GM11168 (cell line): ENCODE results near the gene TXNL1.

Experiments used
- in situ Hi-C: fragments of 300-500 bp; cut with MboI; formaldehyde crosslinking; loops from one replicate; pipeline ENCODE4 v1.12.0; 2022; ENCODE audit warnings: low sequenced_read_pairs; ENCODE audit not compliant: unreplicated experiment

Gene TXNL1

DNA sequence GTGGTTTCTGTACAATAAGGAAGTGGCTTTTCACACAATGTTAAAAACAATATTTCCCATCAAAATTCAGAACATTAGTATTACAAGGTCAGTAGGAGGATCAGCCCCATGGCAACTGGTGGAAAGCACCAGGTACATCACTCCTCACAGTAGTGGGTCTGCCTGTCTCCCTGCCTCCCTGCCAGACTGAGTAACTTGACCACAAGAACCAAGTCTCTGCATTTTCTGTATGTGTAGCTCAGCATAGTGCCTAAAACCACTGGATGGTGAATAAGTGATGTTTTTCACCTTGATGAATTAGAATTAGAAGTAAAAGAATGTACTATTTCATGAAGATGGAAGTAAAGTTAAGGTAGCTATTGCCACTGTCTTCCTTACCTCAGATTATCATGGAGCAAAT lies 8.7 kb upstream of the TXNL1 start:
- in situ Hi-C loops: no loop called here

DNA sequence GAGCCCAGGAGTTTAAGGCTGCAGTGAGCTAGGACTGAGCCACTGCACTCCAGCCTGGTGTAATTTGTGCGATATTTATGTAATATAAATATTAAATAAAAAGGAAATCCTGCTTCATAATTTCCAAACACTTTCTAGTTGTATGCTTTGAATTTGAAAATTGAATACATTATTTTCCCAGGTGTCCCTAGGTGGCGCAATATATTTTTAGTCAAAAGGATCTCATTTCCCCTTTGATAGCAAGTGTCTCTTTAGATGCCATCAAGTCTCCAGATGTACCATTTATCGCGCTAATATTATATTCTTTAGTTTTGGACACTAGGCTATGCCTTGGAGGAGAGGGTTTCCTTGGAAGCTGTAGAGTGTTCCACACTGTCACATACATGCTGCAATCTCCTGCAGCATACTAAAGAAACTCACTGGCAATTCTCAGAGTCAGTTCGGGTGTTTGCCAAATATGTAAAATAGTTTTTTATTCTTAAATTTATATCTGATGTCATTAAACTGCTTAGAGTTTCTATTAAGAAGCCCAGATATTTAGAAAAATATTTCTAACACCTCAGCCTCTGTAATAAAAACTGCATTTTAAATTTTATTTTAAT lies 7.1 kb upstream of the TXNL1 start:
- in situ Hi-C loops: no loop called here

DNA sequence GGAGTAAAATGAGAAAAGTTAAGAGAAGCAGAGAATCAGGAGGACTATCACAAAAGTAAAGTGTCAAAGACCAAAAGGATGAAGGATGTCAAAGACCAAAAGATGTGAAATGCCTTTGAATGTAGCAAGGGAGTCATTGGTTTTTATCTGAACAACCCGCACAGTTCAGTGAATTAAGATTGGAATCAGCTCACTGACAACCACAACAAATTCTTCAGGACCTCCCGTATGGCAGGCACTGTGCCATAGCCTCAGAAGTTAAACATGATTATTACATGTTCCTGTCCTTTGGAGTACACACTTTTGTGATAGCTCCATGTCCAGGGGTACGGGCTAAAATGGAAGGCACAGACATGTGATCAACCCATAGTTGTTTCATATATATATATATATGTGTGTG lies 5.0 kb upstream of the TXNL1 start:
- in situ Hi-C loops: no loop called here

DNA sequence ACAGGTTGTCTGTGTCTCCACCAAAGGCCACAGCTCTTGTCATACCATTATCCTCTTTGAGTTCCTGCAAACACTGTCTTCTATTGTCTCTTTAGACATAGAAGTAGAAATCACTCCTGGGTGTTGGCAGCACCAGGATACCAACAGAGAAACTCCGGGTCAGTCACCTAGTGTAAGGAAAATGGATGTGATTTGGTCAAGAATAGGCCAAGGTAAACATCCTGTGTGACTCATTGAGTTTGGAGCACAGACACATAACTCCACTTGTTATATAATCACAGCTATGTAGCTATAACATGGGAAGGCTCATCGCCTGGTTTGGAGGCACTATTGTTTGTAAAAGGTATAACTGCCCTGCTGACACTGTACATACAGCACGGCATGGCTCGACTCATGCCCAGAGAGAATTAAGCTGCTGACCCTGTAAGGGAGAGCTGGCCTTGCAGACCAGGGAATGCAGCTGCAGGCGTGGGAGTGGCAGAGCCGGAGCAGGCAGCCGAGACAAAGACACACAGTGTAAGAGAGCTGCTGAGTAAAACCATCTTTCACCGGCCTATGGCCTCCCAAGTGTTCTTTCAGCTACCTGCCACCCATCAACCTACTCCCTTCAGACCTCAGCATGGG lies 3.4 kb upstream of the TXNL1 start:
- in situ Hi-C loops: no loop called here

DNA sequence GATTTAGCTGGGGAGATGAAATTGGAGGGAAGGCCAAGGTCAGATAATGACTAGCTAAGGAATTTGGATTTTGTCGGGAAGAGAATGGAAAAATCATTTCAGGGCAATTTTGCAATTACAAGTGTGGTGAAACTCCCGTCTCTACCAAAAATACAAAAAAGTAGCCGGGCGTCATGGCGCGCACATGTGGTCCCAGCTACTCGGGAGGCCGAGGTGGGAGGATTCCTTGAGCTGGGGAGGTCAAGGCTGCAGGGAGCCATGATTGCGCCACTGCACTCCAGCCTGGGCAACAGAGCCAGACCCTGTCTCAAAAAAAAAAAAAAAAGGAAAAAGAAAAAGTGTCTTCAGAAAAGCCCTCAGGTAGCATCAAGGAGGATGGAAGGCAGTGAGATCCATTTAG lies 1.2 kb upstream of the TXNL1 start:
- in situ Hi-C loops: no loop called here

DNA sequence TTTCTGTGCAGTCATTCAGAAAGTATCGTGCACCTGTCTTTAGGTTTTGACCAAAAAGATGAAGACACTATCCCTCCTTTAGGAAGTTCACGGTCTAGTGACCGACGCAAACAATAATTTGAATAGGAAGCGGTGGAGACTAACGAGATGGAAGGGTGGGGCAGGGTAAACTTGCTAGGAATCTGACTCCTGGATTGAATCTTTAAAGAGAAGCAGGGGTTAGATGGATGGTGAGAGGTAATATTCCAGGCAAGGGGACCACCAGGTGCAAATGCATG lies 651 bp upstream of the TXNL1 start:
- in situ Hi-C loops: no loop called here

DNA sequence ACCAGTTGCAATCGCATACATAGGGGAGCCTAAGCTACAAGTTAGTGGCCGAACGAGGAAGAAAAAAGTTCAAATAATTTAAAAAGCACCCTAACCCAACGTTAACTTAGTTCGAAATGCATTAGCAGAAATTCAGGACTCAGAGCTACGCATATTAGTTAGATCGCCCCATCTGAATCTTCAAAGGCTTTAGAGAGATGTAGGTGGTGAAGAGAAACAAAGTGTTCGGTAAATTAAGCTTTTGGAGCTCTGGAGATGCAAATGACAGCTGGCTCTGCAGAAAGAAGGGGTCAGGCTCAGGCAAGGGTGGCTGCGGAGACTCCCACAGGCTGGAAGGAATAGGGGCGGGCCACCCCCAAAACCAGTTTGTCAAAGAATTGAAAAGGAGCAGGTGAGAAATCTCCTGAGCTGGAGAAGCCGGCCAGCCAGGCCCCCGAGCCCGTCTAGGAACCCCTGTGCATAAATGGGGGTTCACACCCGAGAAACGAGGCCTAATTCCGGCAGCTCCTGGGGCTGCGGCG lies 621 bp downstream of the TXNL1 start:
- in situ Hi-C loops: no loop called here

DNA sequence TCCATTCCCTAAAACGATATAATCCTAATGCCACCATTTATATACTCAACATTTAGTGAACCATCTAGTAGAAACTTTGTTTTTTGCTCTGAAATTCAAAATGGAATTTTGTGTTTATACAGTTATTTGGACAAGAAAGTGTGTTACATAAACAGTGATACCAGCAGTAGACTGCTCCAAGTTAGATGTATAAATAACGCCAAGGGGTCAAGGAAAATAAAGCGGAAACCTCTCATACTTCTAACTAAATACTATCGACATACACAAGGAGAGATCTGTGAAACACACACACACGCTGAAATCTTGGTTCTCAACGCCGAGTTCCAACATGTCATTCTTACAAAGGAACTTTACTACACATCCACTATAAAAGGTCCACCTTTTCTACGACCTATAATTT lies 1.2 kb downstream of the TXNL1 start:
- in situ Hi-C loops: no loop called here

DNA sequence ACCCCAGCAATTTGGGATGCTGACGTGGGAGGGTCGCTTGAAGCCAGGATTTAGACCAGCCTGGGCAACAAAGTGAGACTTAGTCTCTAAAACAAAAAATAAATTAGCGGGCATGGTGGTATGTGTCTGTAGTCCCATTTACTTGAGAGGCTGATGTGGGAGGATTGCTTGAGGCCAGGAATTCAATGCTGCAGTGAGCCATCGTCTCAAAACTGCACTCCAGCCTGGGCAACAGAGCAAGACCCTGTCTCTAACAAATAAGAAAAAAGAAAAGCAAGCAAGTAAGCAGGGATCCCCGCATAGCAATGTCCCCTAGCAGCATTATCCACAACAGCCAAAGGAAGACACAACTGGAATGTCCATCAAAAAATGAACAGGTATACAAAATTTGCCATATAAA lies 3.4 kb downstream of the TXNL1 start:
- in situ Hi-C loops: no loop called here

DNA sequence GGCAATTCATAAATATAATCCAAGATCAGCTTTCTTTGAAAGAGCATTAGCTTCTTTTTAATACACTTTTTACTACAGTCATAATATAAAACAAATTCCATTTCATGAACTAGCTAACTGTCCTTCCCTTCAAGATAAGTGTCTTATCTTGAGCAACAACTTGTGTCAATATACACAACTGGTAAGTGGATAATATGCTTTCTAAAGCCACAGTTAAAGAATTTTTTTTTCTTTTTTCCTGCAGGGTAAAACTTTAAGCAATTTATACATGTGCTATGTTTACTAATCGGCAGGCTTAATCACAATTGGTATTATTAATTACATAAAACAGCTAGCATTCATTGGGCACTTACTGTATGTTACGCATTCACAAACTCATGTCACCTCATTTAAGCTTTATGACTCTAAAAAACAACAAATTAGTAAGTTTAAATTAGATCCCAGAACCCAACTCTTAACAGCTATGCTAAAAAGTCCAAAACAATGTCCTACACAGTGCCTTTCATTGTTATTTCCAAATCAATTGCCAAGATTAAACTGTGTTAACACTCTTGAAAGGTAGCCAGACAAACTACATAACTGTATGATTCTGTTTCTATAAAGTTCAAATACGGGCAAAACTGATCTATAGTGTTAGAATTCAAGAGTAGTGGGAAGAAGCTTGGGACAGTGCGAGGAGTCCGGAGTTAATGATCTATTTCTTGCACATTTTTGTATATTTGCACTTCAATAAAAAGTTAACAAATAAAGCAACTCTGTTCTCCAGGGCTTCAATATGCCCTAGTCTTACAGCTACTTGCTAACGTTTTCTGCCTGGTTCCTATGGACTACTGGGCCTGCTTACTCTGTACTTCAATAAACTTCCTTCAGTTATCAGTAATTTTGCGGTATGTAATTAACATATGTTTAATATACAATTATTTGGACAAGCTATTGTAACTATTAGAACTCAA lies 6.0 kb downstream of the TXNL1 start:
- in situ Hi-C loops: no loop called here

DNA sequence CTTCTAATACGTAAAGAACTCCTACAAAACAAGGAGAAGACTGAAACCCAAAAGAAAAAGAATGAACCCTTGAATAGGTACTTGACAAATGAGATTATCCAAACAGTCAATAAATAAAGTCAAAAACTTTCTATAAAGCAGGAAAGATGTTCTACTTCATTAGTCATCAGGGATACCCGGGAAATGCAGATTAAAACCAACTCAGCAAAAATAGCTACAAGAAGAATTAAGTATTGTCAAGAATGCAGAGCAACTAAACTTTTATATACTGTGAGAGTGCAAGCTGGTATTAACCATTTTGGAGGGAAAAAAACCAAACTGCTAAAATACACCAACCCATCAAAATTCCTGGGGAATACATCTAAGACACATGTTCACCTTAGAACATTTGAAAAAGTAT lies 10.4 kb downstream of the TXNL1 start:
- in situ Hi-C loops: no loop called here

DNA sequence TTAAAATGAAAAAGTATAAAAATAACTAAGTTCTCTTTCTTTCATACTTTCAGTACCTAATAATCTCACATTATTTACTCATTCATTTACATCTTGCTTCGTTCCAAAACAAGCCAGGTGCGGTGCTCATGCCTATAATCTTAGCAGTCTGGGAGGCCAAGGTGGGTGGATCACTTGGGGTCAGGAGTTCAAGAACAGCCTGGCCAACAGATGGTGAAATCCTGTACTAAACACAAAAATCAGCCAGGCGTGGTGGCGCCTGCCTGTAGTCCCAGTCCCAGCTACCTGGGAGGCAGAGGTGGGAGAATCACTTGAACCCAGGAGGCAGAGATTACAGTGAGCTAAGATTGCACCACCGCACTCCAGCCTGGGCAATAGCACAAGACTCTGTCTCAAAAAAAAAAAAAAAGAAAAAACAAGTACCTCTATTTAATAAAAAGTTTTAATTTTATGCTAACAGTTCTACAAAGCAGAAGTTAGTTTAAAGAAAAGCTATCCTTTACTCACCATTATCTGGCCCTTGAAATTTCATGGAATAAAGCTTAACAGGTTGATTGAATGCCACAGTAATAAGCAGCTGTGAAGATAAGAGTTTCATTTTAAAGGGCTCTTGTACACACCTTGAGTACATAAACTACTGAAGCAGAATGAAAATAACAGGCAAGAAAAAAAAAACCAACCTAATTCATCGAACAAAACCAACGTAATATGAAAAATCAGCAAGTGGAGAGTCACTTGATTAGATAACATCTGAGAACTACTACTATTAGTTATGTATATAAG lies 22.5 kb downstream of the TXNL1 start:
- in situ Hi-C loops: no loop called here

DNA sequence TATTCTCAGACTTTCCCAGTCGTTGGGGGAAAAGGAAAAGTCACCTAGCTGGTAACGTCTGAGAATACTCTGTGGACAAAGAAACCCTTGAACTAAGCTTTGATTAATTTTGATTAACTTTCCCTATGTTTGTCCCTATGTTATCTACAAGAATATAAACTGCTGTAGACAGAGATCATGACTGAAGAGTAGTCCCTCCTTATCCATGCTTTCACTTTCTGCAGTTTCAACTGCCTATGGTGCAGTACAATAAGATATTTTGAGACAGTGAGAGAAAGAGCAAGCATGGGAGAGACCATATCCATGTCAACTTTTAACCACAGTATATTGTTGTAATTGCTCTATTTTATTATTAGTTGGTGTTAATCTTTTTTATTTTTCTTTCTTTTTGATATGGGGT lies 31.8 kb downstream of the TXNL1 start:
- in situ Hi-C loops: no loop called here

DNA sequence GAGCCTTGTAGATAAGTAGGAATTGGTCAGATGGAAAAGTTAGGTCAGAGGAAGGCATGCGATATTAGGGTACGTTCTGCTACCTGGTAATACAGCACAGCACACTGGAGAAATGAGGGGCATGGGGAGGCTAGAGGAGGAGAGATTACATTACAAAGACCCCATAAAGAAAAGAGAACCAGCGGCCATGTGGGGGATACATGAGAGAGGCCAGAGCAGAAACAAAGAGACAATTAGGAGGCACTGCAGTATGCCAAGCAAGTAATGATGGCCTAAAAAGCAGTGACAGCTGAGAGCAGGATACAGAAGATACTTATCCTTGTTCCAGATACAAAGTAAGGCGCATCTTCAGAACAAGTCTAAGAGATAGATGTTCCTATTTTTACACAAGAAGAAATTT lies 40.0 kb downstream of the TXNL1 start:
- in situ Hi-C loops: no loop called here

DNA sequence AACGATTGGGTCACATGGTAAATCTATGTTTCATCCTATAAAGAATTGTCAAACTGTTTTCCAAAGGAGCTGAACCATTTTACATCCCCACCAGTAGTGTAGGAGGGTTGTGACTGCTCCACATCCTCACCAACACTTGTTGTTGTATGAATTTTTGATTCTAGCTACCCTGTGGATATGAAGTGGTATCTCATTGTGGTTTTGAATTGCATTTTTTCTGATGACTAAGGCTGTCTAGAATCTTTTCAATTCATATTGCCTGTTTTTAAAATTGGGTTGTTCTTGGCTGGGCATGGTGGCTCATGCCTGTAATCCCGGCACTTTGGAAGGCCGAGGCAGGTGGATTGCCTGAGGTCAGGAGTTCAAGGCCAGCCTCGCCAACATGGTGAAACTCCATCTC lies 44.5 kb downstream of the TXNL1 start:
- in situ Hi-C loops: no loop called here

DNA sequence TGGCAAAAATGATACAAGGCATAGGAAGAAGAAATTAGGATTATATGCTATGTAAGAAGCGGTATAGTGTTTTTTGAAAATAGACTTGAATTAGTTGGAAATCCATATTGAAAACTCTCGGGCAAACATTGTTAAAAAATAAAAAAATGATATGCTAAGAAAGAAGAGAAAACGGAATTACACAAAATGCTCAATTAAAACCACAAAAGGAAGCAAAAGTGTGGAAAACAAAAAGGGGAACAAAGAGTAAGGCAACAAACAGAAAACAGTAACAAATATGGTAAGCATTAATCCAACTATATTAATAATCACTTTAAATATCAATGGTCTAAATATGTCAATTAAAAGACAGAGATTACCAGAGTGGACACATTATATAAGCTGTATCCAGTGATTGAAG lies 58.4 kb downstream of the TXNL1 start:
- in situ Hi-C loops: no loop called here

DNA sequence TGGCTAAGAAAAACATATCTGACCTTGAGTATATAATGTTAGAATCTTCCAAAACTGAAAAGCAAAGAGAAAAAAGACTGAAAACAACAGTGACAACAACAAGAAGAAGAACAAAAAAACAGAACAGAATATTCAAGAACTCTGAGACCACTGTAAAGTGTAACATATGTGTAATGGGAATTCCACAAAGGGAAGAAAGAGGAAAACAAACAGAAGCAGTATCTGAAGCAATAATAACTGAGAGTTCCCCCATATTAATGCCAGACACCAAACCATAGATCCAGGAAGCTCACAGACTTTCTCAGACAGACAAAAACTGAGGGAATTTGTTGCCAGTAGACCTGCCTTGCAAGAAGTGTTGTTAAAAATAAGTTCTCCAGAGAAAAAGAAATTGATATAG lies 58.9 kb downstream of the TXNL1 start:
- in situ Hi-C loops: no loop called here

DNA sequence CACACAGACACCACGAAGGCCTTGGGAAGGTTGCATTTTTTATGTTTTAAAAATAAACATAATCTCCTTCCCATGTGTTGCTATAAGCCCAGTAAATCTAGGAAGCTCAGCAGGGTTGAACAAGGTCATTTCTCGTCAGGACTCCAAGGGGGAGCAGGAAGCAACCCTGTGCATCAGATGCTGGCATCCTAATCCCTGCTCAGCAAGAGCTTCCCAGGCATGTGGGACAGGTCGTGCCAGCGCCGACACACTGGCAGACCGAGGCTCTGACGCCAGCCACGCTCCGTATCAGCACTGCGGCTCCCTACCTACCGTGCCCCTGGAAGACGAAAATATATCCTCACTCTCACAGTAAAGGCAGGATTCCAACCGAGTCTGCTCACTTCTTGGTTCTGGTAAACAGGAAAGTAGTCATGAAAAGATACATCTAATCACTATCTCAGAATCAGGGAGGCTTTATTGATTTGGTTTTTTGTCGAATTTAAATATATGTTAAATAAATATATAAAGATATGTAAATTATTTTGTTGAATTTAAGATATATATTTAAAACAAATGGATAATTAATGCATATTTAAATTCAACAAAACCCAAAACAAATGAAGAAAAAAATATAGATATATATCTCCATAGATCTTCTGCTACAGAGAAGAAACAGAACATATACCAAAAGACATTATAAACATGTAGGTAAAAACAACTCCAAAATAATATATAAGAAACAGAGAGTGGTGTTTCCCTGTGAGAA lies 61.4 kb downstream of the TXNL1 start:
- in situ Hi-C loops: no loop called here

DNA sequence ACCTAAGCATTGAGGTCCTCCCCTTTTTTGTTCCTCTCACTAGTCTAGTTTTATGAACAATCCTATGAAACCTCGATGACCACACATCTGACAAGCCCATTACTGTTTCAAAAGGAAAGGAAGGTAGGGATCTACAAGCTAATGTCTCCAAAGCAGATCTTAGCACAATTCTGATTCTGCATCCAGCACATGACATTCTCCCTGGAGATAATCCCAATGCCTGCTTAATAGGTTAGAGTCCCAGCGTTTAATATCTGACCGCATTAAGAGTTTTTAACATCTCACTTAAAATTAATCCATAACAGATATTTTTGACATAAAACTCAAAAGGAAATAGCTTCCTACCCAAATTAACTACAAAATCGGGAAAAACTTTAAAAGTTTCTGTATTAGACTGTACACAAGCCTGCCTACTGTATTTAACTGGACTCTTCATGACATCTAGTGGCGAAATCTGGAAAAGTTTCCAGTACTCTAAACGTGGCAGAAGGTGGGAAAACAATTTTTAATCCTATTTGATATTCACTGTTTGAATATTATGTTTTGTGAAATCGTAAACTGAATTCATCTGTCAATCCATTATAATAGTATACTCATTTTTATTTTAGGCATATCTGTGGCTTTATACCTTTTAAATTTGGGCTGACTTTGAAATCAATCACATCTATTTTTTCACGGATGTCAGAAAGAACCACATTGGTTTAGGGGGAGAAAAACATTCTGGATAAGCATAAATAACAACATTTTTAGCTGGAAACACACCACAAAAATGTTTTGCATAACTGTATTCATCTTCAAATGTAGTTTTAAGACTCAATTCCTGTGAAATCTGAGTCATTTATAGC lies 62.4 kb downstream of the TXNL1 start:
- in situ Hi-C loops: no loop called here
